GM18502 (cell line): ENCODE measurements around the gene RANGRF.

Source experiments
- ATAC-seq: cut with Tn5 transposase; IDR thresholded peaks from one replicate; pipeline ENCODE4 v1.9.1; 2021; ENCODE audit warnings: mild to moderate bottlenecking; ENCODE audit not compliant: unreplicated experiment, poor library complexity

Gene RANGRF

DNA sequence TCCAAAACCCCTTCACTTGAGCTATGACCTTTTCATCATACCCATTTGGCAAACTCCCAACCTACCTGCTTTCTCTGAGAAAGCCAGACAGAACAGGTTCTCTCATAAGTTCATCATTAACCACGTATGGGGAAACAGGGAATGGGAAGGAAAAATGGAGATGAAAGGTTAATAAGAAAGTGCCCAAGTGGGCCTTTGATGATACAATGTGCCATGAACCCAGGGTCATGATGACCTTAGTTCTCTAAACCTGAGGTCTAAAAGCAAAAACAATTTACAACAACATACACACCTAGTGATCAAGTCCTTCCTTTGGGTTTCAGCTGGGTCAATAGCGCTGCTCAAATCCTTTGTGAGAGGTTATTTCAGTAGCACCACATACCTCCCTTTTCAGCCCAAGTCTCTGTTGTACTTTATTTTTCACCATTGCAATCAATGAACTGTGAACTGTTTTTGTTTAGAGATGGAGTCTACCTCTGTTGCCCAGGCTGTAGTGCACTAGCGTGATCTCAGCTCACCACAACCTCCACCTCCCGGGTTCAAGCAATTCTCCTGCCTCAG lies 14.5 kb upstream of the RANGRF start:
- no peak for ATAC-seq

GRCh38 chr17:8274816-8275215 lies 13.7 kb upstream of the RANGRF start:
- ATAC-seq, result no peak

DNA sequence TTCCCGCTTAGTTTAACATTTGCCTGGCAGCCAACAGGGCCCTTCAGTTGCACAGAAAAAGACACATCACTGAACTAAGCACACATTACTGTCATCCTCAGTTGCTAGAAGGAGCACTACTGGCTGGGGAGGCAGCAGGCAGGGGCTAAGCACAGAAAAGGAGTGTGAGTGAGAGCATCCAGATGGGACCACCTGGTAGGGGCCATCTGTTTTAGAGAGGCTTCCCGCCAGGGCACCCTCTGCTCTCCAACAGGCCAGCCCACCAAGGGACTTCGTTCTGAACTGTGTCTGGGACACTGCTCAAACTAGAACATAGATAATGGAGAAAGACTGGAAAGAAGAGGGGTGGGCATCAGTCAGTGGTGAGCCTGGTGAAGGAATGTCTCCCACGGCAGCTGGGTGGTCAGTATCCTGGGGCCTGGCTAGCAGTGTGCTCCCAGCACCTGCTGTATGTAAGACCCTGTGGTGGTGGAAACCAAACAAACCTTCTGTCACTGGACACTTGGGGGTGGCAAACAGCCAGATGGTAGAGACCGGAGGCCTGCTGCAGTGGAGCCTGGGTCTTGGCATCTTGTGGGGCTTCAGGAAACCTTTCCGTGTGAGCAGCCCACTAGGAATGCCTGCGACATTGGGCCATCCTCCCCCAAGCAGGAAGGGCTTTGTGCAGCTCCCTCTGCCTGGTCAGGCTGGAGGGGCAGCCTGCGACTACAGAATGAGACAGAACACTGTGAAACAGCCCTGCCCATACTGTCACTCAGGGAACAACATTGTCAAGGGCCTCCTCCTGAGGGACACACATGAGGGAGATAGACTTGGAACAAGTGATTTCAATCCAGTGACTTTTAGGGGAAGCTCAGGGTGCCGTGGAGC lies 12.8 kb upstream of the RANGRF start:
- no peak for ATAC-seq

- no peak for ATAC-seq
Measured at GRCh38 chr17:8277317-8277716, 11.2 kb upstream of the RANGRF start.

- ATAC-seq, result no peak
Measured at GRCh38 chr17:8282345-8282744, 6.1 kb upstream of the RANGRF start.

DNA sequence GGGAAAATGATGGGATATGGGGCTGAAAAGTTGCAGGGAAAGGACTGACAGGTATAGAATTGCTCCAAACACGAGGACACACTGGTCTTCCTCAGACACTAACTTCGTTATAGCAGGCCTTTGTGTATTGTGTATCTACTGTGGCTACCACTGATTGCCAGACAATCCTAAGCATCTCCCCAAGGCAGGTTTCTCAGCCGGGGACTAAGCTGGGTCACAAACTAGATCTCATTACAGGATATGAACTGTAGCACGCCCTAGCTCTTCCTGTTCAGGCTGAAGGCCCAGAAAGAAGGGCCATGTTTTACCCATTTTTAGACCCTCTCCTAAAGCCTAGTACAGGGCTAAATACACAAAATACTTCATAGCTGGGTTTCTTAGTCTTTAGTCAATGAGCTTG lies 5.1 kb upstream of the RANGRF start:
- ATAC-seq, result no peak

DNA sequence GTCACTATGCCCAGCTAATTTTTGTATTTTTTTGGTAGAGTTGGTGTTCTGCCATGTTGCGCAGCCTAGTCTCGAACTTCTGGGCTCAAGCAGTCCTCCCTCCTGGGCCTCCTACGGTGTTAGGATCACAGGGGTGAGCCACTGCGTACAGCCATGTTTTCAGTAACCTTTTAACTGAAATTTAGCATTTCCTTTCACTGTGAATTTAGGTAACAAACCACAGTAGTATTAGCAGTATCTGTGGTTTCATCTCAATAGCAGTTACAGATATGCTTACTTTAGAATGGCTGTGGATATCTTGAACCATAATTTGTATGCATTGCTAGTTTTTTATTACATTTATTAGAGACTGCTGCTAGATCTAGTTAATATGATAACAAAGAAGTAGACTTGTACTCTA lies 4.3 kb upstream of the RANGRF start:
- ATAC-seq, result no peak

DNA sequence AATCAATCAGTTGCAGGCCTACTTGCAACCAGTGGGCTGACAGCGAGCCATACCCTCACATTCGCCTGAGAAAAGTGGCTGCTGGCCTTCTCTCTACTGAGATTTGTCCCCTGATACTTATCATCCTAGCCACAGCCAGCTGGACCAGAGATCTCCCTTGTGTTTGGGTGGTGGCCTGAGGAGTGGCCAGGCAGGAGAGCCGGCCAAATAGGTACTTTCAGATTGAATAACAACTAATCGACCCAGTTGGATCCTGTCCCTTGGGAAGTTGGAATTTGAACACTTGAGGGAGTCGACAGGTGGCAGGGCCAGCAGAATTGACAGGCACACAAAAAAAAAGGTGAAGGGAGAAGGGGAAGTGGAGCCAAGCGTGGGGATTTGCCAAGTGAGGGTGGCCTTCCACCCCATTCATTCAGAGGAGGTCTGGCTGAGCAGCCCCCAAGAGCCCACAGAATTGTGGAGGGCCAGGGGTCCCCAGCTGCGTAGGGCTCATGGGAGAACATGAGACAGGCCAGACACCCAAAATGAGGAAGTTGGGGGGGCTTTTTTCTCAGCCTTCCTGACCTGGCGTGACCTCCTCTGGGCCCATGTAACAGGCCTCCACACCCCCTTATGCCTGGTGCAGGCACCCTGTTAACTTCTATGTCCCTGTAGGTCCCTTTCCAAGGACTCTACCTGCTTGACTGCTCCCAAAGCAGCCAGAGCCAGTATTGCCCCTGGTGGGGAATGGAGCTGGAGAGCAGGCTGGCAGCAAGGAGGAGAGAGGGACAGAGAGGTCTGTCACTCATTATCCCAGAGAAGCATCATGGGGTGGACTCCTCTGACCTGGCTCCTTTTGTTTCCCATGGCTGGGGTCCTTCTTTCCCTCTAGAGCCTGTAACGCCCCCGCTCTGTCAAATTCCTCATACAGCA lies 2.9 kb upstream of the RANGRF start:
- ATAC-seq, result no peak

DNA sequence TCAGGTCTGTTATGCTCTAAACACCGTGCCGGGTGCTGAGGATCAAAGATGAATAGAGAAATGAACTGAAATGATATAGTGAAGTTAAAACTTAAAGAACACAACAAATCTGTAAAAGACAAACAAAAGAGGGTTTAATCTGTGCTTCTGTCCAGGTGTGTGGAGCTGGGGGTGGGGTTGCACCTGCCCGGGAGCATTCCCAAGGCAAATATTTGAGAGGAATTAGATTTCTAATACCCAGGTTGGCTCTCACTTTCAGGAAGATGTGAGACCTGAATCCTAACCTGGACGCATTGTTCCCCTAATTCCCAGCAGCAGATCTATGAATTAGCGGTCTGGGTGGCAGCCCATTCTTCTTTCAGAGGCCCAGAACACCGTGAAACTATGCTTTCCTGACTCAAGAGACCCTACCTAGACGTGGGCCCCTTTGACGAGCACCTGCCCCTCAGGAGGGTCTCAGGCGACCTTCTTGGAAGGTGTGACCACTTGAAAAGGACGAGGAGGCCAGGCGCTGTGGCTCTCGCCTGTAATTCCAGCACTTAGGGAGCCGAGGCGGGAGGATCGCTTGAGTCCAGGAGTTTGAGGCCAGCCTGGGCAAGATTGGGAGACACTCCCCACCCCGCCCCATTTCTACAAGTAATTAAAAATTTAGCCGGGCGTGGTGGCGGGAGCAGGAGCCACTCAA lies 677 bp upstream of the RANGRF start:
- ATAC-seq, result no peak

GRCh38 chr17:8289103-8289397 lies 580 bp downstream of the RANGRF start:
- no peak for ATAC-seq

- no peak for ATAC-seq
Measured at GRCh38 chr17:8290043-8290442, 1.6 kb downstream of the RANGRF start.

DNA sequence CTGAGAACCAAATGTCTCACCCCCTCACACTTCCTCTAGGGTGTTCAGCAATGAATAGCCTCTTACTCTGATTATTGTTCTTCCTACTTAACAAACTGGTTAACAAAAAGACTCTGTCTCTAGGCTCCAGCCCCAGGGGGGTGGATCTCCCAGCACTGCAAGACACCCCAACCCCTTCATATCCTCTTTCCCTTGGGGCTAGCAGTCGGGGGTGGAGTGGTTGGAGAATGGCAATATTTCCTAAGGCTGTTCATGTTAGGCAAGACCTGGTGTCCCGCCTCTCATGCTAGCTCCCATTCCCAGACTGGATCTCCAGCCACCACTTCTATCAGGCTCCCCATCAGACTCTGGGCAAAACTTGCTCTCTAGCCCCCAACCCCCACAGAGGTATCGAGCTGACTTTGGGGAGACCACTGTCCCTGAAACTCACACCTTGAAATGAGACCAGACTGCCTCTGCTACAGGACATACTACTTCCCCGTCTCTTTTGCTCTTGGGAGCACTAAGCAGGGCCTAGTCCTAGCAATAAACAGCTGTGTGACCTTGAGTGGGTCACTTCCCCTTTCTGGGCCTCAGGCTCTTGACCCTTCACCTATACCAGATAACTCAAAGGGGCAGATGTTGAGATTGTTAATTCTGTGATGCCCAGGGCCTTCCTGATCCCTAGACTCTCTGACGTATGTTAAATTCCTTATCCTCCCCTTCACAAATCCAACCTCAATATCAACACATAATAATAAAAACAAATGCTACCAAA lies 4.3 kb downstream of the RANGRF start:
- no peak for ATAC-seq

DNA sequence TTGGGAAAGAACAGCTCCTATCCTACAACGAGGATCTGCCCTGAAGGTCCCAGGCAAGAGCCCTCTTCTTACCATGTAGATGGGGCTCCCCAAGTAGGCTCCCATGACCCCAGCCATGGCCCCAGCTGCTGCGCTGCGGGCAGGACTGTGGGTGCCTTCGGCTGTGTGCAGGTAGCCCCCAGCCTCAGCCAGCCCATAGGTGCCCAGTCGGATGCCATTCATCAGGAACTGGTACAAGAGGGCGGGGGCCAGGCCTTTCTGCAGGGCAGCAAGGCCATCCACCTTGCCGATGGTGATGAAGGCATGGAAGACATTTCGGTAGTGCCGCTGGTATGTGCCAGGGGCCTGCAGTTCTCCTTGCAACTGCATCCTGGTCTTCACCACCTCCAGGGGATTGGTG lies 5.9 kb downstream of the RANGRF start:
- ATAC-seq, result no peak

DNA sequence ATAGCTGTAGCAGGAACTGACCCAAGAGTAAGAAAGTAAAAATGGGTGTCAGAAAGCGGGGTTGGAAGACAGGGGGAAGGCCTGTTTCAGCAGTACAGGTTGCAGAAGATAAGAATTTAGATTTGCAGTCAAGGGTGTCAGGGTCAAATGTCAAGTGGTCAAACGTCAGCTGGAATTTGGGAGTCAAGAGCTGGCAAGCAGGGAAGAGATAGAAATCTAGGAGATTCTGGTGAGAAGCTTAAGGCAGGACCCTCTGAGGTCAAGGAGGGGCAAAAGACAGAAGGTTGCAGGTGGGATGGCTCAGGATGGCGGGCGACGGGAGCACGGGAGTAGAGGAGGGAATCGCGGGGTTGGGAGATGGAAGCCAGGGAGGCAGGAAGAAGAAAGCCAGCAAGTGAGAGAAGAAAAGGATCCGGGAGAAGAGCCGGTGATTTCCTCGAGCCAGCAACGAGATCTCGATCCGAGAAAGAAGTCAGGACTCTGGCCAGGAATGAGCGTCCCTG lies 6.4 kb downstream of the RANGRF start:
- no peak for ATAC-seq

DNA sequence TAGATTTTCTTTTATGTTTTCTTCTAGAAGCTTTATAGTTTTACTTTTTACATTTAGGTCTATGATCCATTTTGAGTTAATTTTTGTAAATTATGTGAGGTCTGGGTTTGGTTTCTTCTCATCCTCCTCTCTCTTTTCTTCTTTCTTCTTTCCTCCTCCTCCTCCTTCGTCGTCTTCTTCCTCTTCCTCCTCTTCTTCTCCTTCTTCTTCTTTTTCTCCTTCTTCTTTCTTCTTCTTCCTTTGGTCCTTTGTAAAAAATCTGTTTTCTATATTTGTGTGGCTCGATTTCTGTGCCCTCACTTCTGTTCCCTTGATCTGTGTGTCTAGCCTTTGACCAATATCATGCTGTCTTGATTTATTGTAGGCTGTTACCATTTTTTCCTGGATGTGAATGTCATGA lies 11.8 kb downstream of the RANGRF start:
- ATAC-seq, result no peak

DNA sequence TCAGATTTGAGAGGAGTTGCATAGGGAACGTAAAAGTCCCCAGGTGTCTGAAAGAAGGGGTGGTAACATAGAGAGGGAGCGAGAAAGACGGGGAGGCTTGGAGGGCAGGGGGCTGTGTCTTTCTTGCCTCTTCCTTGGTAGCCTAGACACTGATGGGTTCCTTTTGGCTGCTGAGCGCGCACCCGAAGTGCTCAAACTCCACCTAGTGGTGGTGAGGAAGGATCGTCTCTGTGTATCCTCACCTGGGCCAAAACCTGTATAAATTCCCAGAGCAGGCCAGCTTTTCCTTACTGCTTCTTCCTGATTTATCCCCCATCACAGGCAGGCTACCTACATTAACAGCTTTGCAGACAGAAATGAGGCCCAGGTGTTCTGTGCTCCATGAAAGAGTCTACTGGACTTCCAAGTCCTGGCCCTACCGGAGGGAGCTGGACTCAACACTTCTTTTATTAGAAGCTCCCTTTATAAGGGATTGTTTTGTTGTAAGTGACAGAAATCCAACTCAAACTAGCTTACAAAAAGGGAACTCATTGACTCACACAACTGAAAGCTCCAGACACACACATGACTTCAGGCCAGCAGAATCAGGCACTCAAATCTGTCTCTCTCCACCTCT lies 12.3 kb downstream of the RANGRF start:
- ATAC-seq, result peak; percentile 58

DNA sequence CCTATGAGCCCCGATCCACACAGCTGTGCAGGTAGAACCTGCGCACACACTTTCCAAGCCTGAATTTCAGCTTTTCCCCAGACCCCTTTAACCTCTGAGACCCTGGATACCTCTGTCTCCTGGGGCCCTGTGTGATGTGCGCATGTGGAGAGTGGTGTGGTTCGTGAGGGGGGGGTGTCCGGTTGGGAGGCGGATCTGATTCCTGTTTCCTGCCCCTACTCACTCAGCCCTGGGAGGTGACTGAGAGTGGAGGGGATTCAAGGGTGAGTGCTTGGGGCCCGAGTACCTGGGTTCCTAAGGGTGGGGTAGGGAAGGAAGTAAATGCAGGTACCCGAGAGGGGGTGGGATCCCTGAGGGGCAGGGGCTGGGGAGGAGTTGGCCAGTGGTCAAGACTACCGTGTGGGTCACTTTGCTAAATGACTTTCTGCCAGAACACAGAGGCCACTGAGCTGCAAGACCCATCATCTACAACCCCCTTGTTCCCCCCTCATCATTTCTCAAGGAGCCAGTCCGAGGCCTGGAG lies 22.2 kb downstream of the RANGRF start:
- no peak for ATAC-seq

GRCh38 chr17:8311131-8311790 lies 22.8 kb downstream of the RANGRF start:
- ATAC-seq, result no peak

GRCh38 chr17:8312251-8312650 lies 23.8 kb downstream of the RANGRF start:
- no peak for ATAC-seq
